ENCODE measurements around the gene SPEF2. TPM values are rescaled to one million over a fixed set of nuclear protein-coding genes. Genes with fewer than 3 reads are reported as not detected.
A peak's percentile ranks its signal among the peaks of the same experiment; 100 is the strongest.

Gene SPEF2
- total and polyA plus RNA-seq, 10 of the 15 experiments (the other 5 are each of a cell fraction or from before 2014, with no cell fraction given), result 0.03 to 2.0 (median 0.07) TPM; not detected in 3

- Histone ChIP-seq H3K9me3 (replicated peaks; ENCODE audit: control insufficient read depth, insufficient read depth, low read length) (no peaks in the 10 kb centered on the region), H3K27ac (ENCODE audit: control insufficient read depth, insufficient read depth) (no peak overlapping the region), H3K4me2 (ENCODE audit: control insufficient read depth, insufficient read depth) (peak overlapping the region; percentile 7; the same call in 1 of the 2 replicates), H2AFZ (ENCODE audit: control insufficient read depth, low read depth, low read length) (no peak overlapping the region), H3K4me3 (no peak overlapping the region), H3K27me3 (replicated peaks in 1 of 2; ENCODE audit: control insufficient read depth in 2 of 2, insufficient read depth in 2 of 2, low read length in 1 of 2) (no peaks in the 10 kb centered on the region; a peak in 1 of 4 replicates), H4K20me1 (ENCODE audit: control insufficient read depth, insufficient read depth) (no peaks in the 10 kb centered on the region), H3K36me3 (ENCODE audit: control insufficient read depth in 2 of 2, insufficient read depth in 2 of 2, low read length in 1 of 2) (no peaks in the 10 kb centered on the region), H3K79me2 (ENCODE audit: control insufficient read depth, insufficient read depth, low read length) (no peaks in the 10 kb centered on the region), H3K4me1 (ENCODE audit: control insufficient read depth, insufficient read depth, low read length) (peaks cover 5% of the 10 kb centered on the region; the same call in 1 of the 2 replicates), H3K9ac (ENCODE audit: control insufficient read depth, insufficient read depth, low read length) (no peak overlapping the region)
- intact Hi-C loops (cut with micrococcal nuclease; ENCODE audit: unreplicated experiment) (no loop called here), in situ Hi-C loops (cut with MboI) (no loop called here)
- BruUV-seq (replicated peaks), result no TSS peak
- SMC1A ChIA-PET (ENCODE audit: uncharacterized antibody, unreplicated experiment), result interaction anchor here (0.7 to 1.1 kb wide), 3 partner anchors 9 to 18 kb away, joined by 3 read pairs; no protein-coding TSS in a partner anchor
- POLR2A ChIA-PET, result no interaction called here
- FAIRE-seq (peak; percentile 18), DNase-seq (ENCODE audit: low read depth, low spot score) (no peak), ATAC-seq (peak; percentile 82)
- WGBS (ENCODE audit: insufficient coverage, insufficient replicate concordance, low lambda C conversion rate, missing lambda C conversion rate), result 16% methylated on average over 7 of the region's 7 CpGs
- RAD21 ChIA-PET (ENCODE audit: unreplicated experiment), result interaction anchor here (1.0 kb wide), 1 partner anchor 57 kb away, joined by 3 read pairs; no protein-coding TSS in a partner anchor
- CTCF ChIA-PET, result interaction anchor here (0.5 kb wide), 1 partner anchor 621 kb away, joined by 3 read pairs; no protein-coding TSS in a partner anchor
- TF ChIP-seq RELB (IDR thresholded peaks at IDR 0.05; ENCODE audit: low read depth) (no peak), SREBF2 (IDR thresholded peaks at IDR 0.05; ENCODE audit: low read length) (no peak), NFYA (IDR thresholded peaks at IDR 0.05; ENCODE audit: borderline replicate concordance, low read depth, low read length) (no peak), MAX (IDR thresholded peaks at IDR 0.05; ENCODE audit: low read depth, low read length) (no peak), ETV6 (conservative IDR thresholded peaks at IDR 0.05 in 1 of 2, IDR thresholded peaks at IDR 0.05 in 1 of 2; ENCODE audit: borderline replicate concordance in 1 of 2, low read depth in 1 of 2) (no peak), NBN (IDR thresholded peaks at IDR 0.05) (no peak), YBX1 (IDR thresholded peaks at IDR 0.05) (no peak), RB1 (IDR thresholded peaks at IDR 0.05; ENCODE audit: borderline replicate concordance) (no peak), TCF7 (IDR thresholded peaks at IDR 0.05; ENCODE audit: borderline replicate concordance) (0 out of 2 replicates have a peak, but pooled peaks have one; percentile 21), ZZZ3 (IDR thresholded peaks at IDR 0.05; ENCODE audit: control insufficient read depth, insufficient read length, low read depth) (no peak), RCOR1 (conservative IDR thresholded peaks at IDR 0.05; ENCODE audit: low read depth, low read length) (no peak), MTA2 (IDR thresholded peaks at IDR 0.05; ENCODE audit: low read depth) (peak; percentile 52; the same call in 1 of the 2 replicates), HDGF (IDR thresholded peaks at IDR 0.05) (no peak), JUNB (IDR thresholded peaks at IDR 0.05) (peak; percentile 93), SPI1 (IDR thresholded peaks at IDR 0.05; ENCODE audit: borderline replicate concordance, insufficient read depth, low read depth, low read length) (no peak), NFIC (IDR thresholded peaks at IDR 0.05; ENCODE audit: low read depth, low read length) (peak; percentile 84), ZNF217 (IDR thresholded peaks at IDR 0.05) (no peak), USF1 (IDR thresholded peaks at IDR 0.05; ENCODE audit: borderline replicate concordance, extremely low read length, insufficient read depth, low read depth, low read length) (no peak), E2F4 (IDR thresholded peaks at IDR 0.05; ENCODE audit: low read depth, low read length) (no peak), EP300 (IDR thresholded peaks at IDR 0.05; ENCODE audit: borderline replicate concordance in 1 of 2, control insufficient read depth in 1 of 2, low read depth in 2 of 2, low read length in 2 of 2) (peak in 1 of 2 experiments; percentile 34; a peak in 1 of 4 replicates)
Observed at GRCh38 chr5:35835796-35836742, 218.4 kb downstream of the SPEF2 start.
